Measurements from ENCODE around the gene DNMBP.
"Not testable (repeated sequence)": the region's sequence is repeated elsewhere in the genome, so short reads cannot be mapped to it uniquely, and the experiment has no call there.

DNMBP gene

DNA sequence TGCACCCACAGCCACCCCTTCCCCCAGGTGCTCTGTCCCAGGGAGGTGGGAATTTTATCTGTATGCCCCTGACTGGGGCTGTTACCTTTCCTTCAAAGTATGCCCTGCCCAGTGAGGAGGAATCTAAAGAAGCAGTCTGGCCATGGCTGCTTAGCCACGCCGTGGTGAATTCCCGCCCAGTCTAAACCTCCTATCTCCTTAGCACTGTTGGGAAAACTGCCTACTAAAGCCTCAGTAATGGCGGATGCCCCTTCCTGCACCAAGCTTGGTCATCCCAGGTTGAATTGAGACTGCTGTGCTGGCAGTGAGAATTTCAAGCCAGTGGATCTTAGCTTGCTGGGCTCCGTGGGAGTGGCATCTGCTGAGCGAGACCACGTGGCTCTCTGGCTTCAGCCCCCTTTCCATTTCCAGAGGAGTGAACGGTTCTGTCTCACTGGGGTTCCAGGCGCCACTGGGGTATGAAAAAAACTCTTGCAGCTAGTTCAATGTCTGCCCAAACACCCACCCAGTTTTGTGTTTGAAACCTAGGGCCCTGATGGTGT lies 140.1 kb downstream of the DNMBP start:
- no peak for DNase-seq (ENCODE audit: low read depth)

DNA sequence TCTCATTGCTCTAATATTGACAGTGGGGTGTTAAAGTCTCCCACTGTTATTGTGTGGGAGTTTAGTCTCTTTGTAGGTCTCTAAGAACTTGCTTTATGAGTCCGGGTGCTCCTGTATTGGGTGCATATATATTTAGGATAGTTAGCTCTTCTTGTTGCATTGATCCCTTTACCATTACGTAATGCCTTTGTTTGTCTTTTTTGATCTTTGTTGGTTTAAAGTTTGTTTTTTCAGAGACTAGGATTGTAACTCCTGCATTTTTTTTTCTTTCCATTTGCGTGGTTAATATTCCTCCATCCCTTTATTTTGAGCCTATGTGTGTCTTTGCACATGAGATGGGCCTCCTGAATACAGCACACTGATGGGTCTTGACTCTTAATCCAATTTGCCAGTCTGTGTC lies 142.5 kb downstream of the DNMBP start:
- not testable (repeated sequence) for DNase-seq (ENCODE audit: low read depth)

DNA sequence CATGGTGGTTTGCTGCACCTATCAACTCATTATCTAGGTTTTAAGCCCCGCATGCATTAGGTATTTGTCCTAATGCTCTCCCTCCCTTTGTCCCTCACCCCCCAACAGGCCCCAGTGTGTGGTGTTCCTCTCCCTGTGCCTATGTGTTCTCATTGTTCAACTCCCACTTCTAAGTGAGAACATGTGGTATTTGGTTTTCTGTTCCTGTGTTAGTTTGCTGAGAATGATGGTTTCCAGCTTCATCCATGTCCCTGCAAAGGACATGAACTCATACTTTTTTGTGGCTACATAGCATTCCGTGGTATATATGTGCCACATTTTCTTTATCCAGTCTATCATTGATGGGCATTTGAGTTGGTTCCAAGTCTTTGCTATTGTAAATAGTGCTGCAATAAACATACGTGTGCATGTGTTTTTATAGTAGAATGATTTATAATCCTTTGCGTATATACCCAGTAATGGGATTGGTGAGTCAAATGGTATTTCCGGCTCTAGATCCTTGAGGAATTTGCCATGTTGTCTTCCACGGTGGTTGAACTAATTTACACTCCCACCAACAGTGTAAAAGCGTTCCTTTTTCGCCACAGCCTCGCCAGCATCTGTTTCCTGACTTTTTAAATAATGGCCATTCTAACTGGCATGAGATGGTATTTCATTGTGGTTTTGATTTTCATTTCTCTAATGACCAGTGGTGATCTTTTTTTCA lies 146.1 kb downstream of the DNMBP start:
- DNase-seq (ENCODE audit: low read depth) = not testable (repeated sequence)

DNA sequence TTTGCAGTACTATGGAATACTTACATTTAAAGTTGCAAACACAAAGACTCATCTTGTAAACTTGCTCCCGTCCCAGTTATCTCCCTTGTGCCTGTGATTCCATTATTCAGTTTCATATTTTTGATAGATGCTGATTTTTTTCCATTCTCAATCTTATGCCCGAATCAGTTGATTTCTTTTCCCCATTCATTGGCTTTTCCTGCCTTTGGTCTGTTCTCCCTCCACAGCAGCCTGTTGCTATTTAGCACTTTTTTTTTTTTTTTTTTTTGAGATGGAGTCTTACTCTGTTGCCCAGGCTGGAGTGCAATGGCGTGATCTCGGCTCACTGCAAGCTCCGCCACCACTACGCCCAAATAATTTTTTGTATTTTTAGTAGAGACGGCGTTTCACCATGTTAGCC lies 149.3 kb downstream of the DNMBP start:
- no peak for DNase-seq (ENCODE audit: low read depth)

DNA sequence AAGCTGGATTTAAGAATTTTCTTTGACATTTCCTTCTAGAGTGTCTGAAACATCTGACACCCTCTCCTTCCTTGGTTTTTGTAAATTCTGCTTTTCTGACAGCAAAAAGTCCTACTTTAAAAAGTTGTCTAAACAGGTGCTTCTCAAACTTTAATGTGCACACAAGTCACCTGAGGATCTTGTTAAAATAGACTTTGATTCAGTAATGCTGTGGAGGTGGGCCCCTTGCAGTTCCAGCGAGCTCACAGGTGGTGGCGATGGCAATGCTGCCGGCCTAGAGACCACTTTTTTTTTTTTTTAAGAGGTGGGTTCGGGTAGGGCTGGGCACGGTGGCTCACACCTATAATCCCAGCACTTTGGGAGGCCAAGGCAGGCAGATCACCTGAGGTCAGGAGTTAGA lies 150.2 kb downstream of the DNMBP start:
- no peak for DNase-seq (ENCODE audit: low read depth)

DNA sequence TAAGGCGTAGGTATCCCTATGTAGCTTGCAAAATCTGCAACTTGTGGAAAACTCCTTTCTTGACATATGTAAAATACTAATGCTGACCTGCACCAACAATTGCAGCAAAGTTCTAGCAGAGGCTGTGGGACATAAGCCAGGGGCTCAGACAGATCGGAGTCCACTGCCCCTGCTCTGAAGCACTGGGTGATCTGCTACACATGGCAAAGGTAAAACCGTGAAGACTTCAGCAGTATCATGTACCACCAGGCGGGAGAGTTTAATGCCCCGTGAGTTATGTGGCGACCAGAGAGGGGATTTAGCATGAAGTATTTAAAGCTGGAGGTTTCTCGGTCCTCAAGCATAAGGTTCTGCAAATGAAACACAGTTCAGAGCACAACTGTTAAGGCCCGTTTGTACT lies 150.9 kb downstream of the DNMBP start:
- no peak for DNase-seq (ENCODE audit: low read depth)

DNA sequence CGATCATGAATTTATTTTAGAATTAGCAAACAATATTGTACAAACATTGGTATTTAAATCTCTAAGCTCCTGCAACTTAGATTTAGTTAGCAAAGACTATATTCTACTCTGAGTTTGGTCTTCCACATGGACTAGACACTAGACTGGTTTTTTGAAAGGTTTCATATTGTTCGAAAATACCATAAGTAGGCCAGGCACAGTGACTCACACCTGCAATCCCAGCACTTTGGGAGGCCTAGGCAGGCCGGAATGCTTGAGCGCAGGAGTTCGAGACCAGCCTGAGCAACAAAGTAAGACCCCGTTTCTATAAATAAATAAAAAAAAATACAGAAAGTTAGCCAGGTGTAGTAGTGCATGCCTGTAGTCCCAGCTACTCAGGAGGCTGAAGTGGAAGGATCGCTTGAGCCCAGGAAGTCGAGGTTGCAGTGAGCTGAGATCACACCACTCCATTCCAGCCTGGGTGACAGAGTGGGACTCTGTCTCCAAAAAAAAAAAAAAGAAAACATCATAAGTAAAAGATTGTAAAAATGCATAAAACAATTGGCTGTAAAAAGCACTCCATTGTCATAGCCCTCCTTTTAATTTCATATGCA lies 154.2 kb downstream of the DNMBP start:
- no peak for DNase-seq (ENCODE audit: low read depth)

DNA sequence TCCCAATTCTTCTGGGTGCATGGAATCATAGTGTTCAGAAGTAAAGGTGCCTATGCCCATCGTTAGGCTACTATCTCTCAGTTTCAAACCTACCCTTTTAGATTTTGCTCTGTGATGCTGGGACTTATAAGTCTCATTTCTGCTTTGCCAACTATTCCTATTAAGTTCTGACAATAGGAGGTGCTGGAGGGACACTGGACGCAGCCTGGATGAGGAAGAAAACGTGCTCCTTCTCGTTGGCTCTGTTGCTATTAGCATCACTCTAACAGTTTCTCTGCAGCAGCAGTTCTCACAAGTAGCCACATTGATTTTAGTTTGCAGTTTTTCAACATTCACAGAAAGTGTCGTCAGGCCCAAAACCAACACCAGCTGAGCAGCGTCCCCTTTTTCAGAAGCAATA lies 154.9 kb downstream of the DNMBP start:
- DNase-seq (ENCODE audit: low read depth) = peak; percentile 78

DNA sequence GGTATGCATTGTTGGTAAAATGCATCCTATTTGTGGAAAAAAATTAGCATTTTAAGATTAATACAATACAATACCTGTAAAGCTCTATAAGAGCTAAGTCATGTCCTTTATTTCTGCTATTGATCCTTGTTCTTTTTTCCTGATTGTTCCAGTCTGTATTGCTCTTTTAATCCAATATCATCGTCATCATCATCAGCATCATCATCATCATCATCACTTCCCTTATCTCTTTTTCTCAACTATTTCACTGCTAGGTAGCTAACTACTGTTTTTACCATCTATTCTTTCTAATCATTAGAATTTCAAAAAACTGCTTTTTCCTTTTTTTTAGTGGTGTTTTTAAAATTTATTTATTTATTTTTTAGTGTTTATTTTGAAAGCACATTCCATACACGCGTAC lies 156.1 kb downstream of the DNMBP start:
- DNase-seq (ENCODE audit: low read depth) = no peak

DNA sequence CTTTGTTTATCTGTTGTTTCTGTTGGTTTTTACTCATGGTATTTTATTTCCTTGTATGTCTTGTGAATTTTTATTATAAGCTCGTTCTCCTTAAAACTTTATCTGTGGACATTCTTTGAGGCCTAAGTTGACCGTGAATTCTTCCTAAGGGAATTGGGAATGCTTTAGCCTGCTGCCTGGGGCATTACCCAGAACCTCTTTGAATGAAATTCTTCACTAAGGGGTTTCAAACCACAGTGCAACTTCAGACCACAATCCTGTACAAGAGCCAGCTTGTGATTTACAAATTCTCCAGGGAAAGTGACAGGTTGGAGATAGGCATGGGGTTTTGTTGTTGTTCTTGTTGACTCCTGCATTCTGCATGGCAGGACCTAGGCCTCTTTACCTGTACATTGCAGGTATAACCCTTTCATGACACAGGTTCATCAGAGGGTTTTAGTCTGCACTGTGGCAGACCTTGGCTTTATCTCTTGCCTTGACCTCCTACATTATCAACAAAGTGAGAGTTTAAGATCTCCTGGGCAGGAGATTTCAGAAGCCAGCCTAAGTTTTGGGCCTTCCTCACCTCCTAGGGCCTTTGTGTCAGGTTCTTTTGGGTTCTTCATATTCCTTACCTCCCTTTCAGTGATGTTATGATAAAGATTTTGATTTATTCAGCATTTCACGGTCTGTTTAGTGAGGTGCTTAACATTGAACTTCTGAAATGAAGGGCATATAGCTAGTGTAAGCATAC lies 157.1 kb downstream of the DNMBP start:
- DNase-seq (ENCODE audit: low read depth) = no peak

DNA sequence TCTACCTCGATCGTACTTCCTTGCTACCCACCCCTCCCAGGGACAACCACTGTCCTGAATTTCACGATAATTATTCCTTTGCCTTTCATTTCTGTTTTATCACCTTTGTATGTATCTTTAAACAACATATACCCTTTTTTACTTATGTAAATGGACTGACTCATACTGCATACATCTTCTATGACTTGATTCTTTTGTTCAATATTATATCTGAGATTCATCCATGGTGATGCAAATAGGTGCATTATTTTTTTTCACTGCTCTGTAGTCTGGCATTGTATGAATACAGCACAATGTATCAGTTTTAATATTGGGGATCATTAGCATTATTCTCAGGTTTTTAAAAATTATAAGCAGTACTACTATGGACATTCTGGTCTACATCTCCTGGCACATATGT lies 157.9 kb downstream of the DNMBP start:
- no peak for DNase-seq (ENCODE audit: low read depth)

DNA sequence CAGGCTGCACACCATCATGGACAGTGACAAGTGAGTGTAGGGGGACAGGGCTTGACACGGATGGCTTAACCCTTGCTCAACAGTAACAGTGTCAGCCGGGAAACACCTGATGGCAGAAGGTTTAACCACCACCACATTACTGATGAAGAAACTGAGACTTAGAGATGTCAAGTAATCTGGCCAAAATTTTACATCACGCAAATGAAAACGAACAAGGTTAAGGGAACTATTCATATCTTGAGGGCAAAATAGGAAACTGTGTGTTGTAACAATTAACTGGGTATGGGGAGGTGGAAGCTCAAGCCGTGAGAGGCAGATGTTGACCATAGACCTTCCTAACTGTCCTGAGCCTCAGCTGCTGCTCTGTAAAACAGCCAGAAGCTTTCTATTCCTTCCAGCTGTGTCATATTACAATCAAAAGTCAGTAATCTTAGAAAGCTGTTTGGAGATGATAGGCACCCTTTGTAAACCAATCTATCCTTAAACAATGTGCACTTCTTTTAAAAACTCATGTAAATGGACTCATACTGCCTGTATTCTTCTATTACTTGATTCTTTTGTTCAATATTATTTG lies 158.9 kb downstream of the DNMBP start:
- no peak for DNase-seq (ENCODE audit: low read depth)

DNA sequence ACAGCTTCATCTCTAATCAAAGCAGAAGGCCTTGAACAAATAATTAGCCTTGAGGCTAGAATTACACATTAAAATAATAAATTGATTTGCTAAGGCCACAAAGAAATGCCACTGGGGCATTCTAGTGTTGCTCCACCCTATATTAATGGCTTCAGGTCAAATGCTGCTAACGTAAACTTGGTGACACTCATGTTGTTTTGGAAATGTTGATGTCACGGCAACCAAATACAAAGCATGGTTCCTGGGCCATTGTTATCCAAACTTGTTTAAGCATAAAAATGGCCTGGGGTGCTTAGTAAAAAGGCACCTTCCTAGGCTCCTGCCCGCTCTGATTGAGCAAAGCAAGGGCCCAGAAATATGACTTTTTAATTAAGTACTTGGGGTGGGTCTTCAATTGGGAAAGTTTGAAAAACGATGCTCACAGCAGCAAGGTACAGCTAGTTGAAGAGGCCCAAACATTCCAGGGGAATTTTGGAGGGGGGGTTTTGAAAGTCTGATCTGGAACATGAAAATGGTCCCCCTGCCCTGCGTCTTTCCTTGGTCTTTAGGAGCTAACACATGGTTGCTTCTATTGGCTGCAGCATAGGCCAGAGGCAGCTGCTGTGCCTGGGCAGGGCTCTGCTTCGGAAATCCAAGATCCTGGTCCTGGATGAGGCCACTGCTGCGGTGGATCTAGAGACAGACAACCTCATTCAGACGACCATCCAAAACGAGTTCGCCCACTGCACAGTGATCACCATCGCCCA lies 159.6 kb downstream of the DNMBP start:
- peak; percentile 17 for DNase-seq (ENCODE audit: low read depth)

DNA sequence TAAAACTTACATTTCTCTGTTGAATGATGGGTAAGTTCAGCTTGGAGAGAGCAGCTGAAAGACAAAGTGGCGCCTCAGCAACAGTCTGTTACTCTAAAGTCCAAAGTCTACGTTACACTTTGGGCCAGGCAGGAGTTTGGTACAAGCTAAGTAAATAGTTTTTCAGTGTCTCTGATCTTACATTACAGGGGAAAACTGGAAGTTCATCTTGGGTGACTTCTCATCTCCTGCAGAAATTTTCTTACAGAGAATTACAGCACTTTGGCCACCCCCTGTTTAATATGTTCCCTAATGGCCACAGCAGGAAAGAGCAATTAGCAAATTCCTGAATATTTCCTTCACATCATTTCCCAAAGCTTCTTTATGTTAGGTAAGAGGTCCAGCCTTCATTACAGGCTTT lies 160.2 kb downstream of the DNMBP start:
- no peak for DNase-seq (ENCODE audit: low read depth)

DNA sequence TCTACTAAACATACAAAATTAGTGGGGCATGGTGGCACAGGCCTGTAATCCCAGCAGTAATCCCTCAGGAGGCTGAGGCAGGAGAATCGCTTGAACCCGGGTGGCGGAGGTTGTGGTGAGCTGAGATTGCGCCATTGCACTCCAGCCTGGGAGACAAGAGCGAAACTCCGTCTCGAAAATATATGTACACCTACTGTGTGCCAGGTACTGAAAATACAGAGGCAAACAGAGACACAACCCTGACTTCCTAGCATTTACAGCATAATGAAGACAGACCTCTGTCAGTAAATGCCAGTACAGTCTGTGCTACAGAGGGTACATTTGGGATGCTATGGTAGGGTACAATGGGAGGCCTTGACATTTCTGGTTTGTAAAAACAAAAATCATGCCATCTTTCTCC lies 160.7 kb downstream of the DNMBP start:
- DNase-seq (ENCODE audit: low read depth) = no peak

DNA sequence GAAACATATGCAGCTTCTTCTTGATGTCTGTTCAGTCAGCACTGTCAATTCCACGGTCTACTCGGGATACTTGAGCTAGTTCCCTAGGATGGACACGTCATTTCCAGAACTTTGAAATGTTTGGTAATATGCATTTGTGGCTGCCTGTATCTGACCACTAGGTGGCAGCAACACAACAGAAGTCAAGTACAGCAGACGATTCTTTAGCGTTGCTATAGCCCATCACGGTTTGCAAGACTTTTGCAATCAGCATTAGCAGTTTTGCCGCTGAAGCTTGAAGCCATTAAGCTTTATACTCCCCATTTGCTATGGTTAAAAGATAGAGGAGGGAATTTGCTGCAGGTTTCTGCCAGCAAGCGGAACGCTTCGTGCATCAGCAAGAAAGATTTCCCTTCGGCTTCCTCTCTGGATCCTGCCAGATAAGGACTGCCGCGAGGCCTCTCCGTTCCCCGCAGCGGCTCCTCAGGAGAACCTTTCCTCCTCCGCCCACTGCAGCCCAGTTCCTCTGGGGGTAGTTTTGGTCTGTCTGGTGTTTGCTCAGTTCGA lies 163.8 kb downstream of the DNMBP start:
- DNase-seq (ENCODE audit: low read depth) = peak; percentile 88

DNA sequence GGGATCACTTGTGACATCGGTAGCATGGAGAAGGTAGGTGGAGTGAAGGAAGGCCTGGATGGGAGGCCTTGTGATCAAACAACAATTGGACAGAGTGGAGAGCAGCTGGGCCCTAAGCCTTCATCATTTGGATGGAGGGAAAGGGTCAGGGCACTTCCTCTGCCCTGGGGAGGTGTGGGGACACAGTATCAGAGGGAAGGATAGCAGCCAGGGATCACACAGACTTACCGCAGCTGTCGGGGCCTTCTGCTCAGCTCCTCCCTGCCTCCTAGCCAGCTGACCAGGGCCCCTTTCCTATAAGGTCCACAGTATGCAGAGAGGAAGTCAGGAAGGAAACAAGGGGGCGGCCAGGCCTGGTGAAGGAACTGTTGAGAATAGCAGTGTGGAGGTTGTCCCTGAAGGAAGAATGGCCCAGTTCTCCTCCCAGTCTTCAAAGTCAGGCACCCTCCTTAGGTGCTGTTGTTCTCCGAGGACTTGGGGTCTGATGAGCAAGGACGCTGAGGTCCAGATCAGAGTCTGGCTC lies 165.3 kb downstream of the DNMBP start:
- DNase-seq (ENCODE audit: low read depth) = no peak

DNA sequence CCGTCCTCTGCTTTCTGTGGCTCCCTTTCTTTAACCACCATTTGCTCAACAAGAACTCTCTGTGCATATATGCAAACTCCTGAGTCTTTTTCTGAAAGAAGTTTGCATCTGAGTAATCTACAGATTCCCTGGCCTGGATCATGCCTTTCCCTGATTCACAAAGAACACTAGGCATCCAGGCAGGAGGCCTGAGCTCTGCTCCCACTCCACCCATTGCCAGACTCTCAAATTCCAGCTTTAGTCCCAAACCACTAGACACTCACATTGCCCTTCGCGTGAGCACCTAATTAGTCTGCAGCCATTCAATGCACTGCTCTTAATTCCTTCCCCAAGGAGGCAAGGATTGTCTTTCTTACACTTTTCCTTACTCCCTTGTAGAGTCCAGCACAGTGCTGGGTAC lies 166.4 kb downstream of the DNMBP start:
- DNase-seq (ENCODE audit: low read depth) = peak; percentile 51

DNA sequence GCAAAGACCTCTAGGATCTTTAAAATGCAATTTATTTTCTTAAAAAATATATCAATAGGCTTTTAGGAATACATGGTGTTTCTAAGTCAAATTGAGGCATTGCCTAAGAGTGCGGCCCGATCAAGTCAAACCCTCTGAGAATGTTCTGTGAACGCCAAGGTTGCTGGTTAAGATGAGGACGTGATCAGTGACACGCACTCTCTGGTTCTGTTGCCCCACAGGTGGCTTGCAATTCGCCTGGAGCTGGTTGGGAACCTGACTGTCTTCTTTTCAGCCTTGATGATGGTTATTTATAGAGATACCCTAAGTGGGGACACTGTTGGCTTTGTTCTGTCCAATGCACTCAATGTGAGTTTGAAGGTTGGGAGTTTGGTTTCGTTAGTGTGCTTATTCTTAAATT lies 168.0 kb downstream of the DNMBP start:
- no peak for DNase-seq (ENCODE audit: low read depth)

DNA sequence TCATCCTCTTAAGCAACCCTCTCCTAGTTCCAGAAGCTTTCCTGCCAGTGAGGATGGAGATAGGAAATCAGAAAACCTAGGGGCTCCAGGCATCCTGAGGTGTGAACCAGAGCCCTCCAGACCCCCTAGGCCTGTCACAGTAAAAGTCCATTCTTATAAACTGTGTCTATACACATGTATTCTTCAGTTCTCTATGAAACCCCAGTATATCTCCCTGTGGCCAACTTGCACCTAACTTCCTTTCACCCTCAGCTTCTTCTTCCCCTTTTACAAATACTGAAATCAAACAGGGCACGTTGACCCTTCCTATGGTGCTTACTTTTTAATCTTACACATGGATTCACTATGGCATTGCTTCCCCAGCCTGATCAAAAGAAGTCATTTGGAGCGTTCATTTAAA lies 168.9 kb downstream of the DNMBP start:
- DNase-seq (ENCODE audit: low read depth) = not testable (repeated sequence)

DNA sequence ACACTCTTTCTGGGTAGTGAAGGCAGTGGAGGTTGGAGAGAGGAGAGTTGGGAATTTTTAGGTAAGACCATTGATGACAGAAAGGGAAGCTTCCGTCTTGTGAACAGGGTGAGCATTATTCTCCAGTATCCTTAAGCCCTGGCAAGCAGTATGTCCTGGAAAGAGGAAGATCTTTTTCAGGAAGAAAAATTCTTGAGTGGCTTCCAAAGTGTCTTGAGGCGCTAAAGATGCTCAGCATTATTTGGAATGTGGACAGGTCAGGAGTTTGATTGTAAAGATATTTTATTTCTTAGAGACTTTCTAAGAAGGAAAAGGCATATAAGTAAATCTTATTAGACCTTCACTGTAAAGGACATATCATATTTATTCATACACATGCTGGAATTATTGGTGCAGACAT lies 173.0 kb downstream of the DNMBP start:
- DNase-seq (ENCODE audit: low read depth) = no peak

DNA sequence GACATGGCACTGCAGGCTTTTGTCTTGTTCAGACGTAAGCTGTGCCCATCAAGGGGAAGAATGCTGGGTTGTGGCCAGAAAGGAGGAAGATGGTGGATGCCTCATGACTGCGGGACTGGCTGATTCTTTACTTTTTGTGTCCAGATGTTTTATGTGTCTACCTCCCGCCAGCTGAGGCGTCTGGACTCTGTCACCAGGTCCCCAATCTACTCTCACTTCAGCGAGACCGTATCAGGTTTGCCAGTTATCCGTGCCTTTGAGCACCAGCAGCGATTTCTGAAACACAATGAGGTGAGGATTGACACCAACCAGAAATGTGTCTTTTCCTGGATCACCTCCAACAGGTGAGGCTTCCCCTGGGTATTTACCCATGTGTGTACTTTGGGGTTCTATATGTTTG lies 173.8 kb downstream of the DNMBP start:
- no peak for DNase-seq (ENCODE audit: low read depth)

Measured in fibroblast of gingiva (primary cell).